NCI-H146 (cell line): ENCODE measurements around the gene NLRP6.
"Not testable (repeated sequence)": the region's sequence is repeated elsewhere in the genome, so short reads cannot be mapped to it uniquely, and the experiment has no call there.

Source experiments
- DNase-seq: peaks from one replicate; lab custom pipeline; 2025; lab: John Stamatoyannopoulos, UW

NLRP6 gene

GRCh38 chr11:282171-282570 is 4.0 kb downstream of the NLRP6 start:
- DNase-seq: no peak

- no peak for DNase-seq
These were observed 4.6 kb downstream of the NLRP6 start for GRCh38 chr11:282630-283360.

GRCh38 chr11:283405-284104 is 5.3 kb downstream of the NLRP6 start:
- no peak for DNase-seq

DNA sequence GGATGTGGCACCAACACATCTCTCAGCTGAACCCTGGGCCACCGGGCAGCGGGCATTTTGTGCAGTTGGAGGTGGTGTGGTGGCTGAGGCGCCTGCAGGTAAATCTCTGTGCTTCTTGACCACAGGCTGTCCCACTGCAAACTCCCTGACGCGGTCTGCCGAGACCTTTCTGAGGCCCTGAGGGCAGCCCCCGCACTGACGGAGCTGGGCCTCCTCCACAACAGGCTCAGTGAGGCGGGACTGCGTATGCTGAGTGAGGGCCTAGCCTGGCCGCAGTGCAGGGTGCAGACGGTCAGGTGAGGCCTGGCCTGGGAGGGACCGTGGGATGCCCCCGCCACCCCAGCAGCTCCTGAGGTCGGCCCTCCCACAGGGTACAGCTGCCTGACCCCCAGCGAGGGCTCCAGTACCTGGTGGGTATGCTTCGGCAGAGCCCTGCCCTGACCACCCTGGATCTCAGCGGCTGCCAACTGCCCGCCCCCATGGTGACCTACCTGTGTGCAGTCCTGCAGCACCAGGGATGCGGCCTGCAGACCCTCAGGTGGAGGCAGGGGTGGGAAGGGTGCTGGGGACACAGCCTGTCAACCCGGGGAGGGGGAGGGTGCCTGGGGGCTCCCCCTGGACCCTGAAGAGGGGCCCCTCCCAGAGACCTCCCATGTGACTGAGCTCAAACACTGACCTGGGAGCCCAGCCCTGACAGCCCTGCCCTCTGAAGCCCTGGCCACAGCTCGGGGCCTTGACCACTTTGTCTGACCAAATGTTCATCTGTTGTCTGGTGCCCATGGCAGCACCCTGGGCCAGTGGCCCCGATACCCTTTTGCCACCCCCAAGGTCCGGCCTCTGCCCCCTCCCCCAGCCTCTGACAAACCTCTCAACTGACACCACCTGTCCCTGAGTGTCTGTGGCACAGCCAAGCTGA is 6.2 kb downstream of the NLRP6 start:
- DNase-seq: no peak

DNA sequence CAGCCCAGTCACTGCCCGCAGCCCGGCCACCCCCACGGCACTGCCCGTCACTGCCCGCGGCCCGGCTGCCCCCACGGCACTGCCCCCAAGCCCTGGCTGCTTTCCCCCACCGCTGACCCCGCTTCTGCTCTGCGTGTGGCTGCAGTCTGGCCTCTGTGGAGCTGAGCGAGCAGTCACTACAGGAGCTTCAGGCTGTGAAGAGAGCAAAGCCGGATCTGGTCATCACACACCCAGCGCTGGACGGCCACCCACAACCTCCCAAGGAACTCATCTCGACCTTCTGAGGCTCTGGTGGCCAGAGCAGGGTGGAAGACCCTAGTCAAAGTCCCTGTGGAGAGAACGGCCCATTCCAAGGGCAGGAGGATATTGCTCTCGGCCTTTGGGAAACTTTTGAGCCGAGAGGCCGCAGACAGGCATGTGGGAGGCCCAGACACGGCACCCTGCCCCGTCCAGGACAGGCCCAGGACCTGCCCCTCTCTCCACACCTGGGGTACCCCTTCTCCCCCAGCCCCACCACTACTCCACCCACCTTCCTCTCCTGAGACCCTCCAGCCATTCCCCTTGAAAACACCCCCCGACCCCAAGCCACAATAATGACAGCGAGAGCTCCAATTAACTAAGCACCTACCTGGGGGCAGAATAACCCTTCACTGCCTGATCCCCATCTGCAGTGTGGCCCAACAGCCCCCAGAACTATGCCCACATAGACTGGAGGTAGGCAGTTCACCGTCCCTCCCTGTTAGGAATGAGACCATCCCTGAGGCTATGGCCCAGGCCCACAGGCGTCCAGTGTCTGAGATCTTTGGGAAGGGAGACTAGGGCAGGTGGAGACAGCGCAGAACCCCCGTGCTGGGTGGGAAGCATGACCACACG is 7.0 kb downstream of the NLRP6 start:
- no peak for DNase-seq

DNA sequence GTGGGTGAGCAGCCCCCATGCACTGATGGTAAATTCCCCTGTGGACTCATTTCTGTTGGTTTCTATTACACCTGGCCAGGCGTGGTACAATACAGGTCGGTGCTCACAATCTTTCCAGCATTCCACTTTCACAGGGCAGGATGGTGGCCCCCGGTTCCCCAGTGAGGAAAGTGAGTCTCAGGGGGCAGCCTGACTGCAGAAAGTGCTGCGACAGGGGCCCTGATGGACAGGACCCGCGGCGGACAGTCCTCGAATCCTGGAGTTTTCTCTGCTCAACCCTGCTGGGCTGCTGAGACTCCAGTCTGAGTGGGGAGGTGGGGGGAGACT is 7.7 kb downstream of the NLRP6 start:
- no peak for DNase-seq

DNA sequence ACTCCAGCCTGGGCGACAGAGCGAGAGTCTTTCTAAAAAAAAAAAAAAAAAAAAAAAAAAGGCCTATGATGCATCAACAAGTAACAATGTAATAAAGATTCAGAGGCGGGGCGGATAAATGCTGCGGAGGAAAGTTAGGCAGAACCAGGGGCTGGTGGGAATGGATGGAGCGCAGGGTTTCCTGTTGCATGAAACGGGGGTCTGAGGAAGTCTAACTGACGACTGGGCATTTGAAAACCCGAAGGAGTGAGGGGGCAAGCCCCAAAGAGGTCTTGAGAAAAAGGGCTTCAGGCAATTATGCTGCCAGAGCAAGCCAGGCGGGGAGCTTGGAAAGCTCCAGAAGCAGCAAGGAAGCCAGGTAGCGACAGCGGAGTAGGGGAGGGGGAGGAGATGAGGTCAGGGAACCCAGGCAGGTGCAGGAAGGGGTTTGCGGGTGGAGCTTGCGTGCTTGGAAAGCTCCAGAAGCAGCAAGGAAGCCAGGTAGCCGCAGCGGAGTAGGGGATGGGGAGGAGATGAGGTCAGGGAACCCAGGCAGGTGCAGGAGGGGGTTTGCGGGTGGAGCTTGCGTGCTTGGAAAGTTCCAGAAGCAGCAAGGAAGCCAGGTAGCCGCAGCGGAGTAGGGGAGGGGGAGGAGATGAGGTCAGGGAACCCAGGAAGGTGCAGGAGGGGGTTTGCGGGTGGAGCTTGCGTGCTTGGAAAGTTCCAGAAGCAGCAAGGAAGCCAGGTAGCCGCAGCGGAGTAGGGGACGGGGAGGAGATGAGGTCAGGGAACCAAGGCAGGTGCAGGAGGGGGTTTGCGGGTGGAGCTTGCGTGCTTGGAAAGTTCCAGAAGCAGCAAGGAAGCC is 9.0 kb downstream of the NLRP6 start:
- not testable (repeated sequence) for DNase-seq

GRCh38 chr11:287821-288477 is 9.7 kb downstream of the NLRP6 start:
- no peak for DNase-seq

DNA sequence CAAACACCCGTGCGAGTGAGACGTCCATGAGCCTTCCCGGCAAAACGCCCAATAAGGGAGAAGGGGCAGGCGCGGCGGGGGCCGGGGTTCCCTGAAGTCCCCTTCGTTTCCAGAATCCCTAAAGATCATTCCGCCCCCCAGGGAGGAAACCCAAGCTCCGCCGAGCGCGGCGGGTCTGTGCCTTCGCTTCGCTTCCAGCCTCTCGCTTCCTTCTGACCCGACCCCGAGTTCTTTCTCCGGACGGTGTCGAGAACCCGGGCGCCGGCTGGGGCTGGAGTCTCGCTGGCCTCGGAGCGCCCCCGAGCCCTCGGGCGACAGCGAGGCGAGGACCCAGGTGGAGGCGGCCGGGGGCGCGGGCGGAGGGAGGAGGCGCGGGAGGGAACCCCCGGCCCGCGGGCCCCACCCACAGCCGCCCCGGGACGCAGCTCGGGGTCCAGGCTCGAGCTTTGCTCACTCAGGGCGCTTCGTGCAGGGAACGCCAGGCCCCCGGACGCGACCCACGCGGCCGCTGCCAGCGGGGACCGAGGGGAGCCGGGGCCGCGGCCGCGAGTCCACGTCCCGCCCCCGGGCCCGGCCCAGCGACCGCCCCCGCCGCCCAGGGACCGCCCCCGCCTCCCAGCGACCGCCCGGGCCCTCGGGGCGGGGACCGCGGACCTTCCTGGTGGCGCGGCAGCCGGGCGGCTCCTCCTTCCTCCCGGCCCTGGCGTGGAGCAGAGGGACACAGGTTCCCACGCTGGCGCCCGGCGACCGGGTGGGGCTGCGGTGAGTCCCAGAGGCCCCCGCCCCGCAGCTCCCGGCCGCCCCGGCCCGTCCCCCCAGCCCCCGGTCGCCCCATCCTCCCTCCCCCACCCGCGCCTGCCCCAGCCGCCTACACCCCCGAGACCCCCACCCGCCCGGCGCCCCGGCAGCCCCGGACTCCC is 10.5 kb downstream of the NLRP6 start, which contains the start of gene PGGHG:
Gene PGGHG (plus strand): TSS at position 649 of the 920 bp plus-strand sequence. CDS start 691 bp downstream, outside the sequence.
- peak; percentile 64 for DNase-seq

- DNase-seq: no peak
These were observed 11.1 kb downstream of the NLRP6 start for GRCh38 chr11:289398-289711.

- no peak for DNase-seq
These were observed 11.8 kb downstream of the NLRP6 start for GRCh38 chr11:289712-290620.

DNA sequence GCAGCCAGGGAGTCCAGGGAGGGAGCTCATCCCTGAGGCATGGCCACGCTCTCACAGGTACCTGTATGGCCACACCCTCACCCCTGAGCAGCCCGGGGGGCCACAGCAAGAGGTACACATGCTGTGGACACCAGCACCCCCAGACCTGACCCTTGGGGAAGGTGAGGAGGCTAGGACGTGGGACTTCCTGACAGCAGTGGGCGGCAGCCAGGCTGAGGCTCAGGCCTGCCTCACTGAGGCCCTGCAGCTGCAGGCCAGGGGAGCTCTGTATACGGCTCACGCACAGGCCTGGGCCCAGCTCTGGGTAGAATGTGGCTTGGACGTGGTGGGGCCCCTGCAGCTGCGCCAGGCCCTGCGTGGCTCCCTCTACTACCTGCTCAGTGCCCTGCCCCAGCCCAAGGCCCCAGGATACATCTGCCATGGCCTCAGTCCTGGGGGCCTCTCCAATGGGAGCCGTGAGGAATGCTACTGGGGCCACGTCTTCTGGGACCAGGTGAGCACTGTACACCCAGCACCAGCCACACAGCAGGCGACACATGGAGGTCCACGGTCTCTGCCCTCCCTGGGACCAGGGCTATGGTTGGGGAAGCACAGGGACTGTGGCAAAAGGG is 12.5 kb downstream of the NLRP6 start:
- DNase-seq: no peak

GRCh38 chr11:291281-292210 is 13.3 kb downstream of the NLRP6 start:
- DNase-seq: no peak

GRCh38 chr11:292211-293121 is 14.3 kb downstream of the NLRP6 start:
- DNase-seq: no peak

DNA sequence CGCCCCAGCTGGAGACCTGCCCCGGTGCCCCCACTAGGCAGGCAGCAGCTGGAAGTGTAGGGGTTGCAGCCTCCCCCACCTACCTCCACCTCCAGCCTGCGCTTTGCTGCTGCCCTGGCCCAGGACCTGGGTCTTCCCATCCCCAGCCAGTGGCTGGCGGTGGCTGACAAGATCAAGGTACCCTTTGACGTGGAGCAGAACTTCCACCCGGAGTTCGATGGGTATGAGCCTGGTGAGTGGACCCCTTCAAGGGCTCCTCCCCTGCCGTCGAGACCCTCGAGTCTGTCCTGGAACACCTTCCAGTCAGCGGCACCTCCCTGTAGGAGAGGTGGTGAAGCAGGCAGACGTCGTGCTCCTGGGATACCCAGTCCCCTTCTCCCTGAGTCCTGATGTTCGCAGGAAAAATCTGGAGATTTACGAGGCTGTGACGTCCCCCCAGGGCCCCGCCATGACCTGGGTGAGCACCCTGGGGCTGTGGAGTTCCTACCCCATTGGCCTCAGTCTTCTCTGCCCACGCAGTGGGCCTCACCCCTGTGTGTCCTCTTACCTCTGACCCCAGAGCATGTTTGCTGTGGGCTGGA is 15.2 kb downstream of the NLRP6 start:
- no peak for DNase-seq
